Loucy (cell line): ENCODE measurements around the gene CACNA1I.

Experiments
- CTCF ChIP-seq: fragments of 200-600 bp; sonication (generic); conservative IDR thresholded peaks from 2 replicates; pipeline ENCODE4 v1.5.1; 2014; ENCODE audit warnings: mild to moderate bottlenecking, antibody characterized with exemption, low read length
- EZH2phosphoT487 ChIP-seq: fragments of 200-600 bp; IDR thresholded peaks from 2 replicates; pipeline ENCODE4 v1.6.1; 2018; ENCODE audit warnings: antibody characterized with exemption, mild to moderate bottlenecking, moderate library complexity, borderline replicate concordance

- TF ChIP-seq CTCF (no peak), EZH2phosphoT487 (no peak)
Observed at GRCh38 chr22:39570226-39570625, 327 bp upstream of the CACNA1I start.
